ENCODE measurements around the gene DNAAF1.

DNA sequence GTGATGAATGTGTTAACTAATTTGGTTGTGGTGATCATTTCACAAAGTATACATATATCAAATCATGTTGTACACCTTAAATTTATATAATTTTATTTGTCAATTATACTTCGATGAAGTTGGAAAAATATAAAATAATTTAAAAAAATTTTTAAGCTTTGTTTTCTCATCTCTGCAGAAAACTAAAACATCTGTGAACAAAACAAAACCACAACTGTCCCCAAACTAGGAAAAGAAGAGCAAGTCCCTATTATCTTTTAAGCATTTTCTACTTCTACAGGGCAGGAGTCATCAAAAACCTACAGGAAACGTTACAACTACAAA, 6.6 kb upstream of the DNAAF1 start:
- TF ChIP-seq, protein P1, sequence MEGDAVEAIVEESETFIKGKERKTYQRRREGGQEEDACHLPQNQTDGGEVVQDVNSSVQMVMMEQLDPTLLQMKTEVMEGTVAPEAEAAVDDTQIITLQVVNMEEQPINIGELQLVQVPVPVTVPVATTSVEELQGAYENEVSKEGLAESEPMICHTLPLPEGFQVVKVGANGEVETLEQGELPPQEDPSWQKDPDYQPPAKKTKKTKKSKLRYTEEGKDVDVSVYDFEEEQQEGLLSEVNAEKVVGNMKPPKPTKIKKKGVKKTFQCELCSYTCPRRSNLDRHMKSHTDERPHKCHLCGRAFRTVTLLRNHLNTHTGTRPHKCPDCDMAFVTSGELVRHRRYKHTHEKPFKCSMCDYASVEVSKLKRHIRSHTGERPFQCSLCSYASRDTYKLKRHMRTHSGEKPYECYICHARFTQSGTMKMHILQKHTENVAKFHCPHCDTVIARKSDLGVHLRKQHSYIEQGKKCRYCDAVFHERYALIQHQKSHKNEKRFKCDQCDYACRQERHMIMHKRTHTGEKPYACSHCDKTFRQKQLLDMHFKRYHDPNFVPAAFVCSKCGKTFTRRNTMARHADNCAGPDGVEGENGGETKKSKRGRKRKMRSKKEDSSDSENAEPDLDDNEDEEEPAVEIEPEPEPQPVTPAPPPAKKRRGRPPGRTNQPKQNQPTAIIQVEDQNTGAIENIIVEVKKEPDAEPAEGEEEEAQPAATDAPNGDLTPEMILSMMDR (IDR thresholded peaks at IDR 0.05; ENCODE audit: extremely low read depth in 1 of 2, insufficient read depth in 1 of 2, low read depth in 1 of 2, low read length in 2 of 2) = no peak
- TF ChIP-seq POLR2A (IDR thresholded peaks at IDR 0.05; ENCODE audit: low read depth, low read length) = no peak
